ENCODE results near the gene XRCC1.

DNA sequence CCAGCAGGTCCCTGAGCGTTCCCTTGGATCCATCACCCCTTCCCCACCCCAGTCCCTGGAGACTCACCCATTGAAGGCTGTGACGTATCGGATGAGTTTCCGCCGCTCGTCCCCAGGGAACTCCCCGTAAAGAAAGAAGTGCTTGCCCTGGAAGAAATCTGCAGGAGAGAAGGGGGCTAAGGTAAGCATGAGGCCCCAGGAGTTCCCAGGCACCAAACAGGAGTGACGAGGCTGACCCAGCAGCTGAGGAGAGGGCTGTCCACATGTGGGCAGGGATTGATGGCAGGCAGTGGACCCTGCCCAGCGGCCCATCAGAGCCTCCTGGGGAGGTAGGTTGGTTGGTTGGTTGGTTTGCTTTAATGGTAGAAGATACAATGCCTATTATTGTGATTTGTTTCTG, 31.2 kb downstream of the XRCC1 start:
- no peak for TF ChIP-seq CTCF (IDR thresholded peaks at IDR 0.05)
- TF ChIP-seq POLR2AphosphoS5 (IDR thresholded peaks at IDR 0.05): no peak
